HG03196 (cell line): ENCODE results near the gene B3GALT5.

Source experiments
- ATAC-seq: cut with Tn5 transposase; IDR thresholded peaks from one replicate; pipeline ENCODE4 v1.9.1; 2021; ENCODE audit not compliant: unreplicated experiment

Gene B3GALT5

GRCh38 chr21:39690454-39690853 lies 77.7 kb downstream of the B3GALT5 start:
- no peak for ATAC-seq

DNA sequence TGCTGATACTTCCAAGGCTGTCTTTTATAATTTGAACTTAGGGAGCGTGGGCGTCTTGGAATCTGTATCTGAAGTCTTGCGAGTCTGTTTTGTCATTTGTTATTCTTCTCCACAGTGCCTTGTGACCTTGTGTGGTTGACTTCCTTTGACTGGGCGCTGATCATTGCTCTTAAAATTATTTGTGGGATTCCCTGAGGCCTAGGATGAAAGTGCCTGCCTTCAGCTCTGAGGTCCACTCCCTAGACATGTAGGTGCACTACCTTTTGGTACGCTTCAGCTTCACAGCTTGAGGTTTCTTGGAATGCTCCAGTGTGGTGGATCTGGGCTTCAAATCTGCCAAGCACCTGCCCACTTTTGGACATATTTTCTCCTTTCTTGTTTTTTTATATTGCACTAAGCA lies 82.0 kb downstream of the B3GALT5 start:
- ATAC-seq: no peak

DNA sequence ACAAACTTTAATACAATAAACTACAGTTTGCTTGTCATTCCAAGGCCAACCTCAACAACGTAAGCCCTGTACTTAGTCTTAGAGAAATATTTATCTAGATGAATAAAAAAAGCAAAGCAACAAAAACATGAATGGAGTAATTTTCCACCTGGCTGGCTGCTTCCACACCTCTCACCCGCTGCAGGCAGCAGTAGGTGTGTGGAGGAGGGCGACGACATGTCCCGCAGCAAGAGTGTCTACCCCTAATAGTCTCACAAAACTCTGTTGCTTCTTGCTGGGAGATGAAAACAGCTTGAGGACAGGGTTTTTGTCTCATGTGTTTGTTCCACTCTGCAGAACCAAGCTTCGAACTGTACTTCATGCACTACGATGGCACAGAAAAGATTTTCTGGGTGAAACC lies 83.5 kb downstream of the B3GALT5 start:
- ATAC-seq: no peak

GRCh38 chr21:39696618-39697017 lies 83.9 kb downstream of the B3GALT5 start:
- ATAC-seq: no peak

DNA sequence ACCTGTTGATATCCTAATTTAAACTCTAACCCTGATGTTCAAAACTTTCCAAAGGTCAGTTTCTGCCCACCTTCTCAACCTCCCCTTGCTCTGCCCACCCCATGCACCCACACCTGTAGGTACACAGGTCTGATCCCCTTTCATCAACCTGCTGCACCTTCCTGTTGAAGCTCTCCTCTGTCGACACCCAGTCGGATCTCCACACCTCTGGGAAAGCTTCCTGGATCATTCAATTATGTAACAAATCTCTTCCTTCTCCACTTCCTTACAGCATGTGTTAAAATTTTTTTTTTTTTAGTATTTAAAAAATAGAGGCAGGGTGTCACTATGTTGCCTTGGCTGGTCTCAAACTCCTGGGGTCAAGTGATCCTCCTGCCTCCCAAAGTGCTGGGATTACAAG lies 87.6 kb downstream of the B3GALT5 start:
- ATAC-seq: no peak

GRCh38 chr21:39703578-39703977 lies 90.8 kb downstream of the B3GALT5 start:
- ATAC-seq: no peak

- no peak for ATAC-seq
Measured at GRCh38 chr21:39705849-39706248, 93.1 kb downstream of the B3GALT5 start.

DNA sequence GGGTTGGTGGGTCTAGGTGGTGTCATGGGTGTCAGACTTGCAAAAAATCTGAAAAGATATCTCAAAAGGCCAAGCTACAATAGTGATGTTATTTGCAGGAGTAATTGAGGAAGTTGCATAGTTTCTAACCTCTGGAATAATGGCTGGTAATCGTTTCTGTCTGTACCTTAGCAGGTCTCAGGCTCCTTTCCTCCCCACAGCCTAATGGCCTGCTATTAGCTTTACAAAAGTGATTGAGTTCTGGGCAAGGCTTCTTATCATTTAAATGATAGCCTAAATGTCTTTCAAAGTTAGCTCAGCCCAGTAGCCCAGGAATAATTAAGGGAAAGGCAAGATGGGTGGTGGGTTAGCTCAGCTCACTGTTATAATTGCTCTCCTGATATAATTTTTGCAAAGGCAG lies 94.6 kb downstream of the B3GALT5 start:
- no peak for ATAC-seq

GRCh38 chr21:39710866-39711265 lies 98.1 kb downstream of the B3GALT5 start:
- no peak for ATAC-seq

- no peak for ATAC-seq
Measured at GRCh38 chr21:39712273-39712672, 99.5 kb downstream of the B3GALT5 start.

DNA sequence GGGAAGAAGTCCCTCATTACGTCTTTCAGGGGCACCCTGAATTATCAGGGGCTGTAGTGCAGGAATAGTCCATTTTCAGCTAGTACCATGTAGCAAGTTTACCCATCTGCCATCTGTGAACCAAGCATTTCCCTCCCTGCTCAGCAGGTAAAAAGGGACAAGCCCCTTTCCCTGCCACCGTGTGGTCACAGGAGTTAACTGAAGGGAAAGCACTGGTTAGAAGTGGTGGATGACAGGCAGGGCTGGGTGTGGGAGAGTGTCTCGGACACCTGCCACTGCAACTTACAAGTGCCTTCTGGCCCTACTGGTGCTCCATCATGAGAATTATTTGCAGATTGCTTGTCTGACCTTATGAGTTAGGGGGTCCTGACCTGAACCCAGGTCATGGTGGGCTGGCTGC lies 100.2 kb downstream of the B3GALT5 start:
- ATAC-seq: no peak

GRCh38 chr21:39713905-39714304 lies 101.2 kb downstream of the B3GALT5 start:
- no peak for ATAC-seq

- no peak for ATAC-seq
Measured at GRCh38 chr21:39714331-39714730, 101.6 kb downstream of the B3GALT5 start.

DNA sequence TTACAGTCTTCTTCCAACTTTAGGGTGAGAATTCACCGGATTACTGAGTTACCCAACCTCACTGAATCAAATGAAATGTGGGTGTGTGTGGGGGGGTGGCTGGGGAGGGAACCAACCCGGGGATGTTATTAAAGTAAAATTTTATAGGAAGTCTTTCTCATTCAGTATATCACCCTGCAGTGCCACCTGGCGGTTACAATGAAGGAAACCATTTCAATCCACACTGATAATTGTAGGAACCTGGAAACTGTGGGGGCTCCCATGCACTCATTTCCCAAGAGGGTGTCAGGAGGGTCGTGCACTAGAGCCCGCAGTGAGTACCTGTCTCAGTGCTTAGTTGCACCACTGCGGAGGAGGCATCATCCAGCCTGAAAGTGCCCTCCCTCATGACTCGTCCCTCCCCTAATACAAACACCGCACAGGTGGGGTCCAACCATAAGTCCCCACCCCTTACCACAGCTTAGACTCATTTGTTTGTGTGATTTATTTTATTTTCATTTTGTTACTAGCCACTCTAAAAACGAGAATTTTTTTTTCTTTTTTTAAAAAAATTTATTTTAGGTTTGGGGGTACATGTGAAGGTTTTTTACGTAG lies 103.2 kb downstream of the B3GALT5 start:
- ATAC-seq: no peak

DNA sequence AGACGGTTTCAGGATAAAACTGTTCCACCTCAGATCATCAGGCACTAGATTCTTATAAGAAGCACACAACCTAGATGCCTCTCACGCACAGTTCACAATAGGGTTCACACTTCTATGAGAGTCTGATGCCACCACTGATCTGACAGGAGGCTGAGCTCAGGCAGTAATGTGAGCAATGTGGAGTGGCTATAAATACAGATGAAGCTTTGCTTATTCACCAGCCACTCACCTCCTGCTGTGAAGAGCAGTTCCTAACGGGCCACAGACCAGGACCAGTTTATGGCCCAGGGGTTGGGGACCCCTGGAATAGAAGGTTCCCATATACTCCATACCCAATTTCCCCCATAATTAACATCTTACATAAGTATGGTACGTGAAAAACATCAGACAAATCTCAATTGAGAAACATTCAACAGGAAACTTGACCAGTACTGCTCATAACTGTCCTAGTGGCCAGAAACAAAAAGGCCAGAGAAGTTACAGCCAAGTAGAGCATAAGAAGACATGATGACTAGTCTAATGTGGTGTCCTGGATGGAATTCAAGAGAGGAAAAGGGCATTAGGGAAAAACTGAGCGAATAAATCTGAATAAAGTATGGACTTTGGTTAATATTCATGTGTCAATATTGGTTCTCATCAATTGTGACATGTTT lies 107.5 kb downstream of the B3GALT5 start:
- ATAC-seq: no peak

- no peak for ATAC-seq
Measured at GRCh38 chr21:39721885-39722284, 109.1 kb downstream of the B3GALT5 start.
